Measurements from ENCODE around the gene TMEM117. TPM values are rescaled to one million over a fixed set of nuclear protein-coding genes. Genes with fewer than 3 reads are reported as not detected.

TMEM117 gene
- total RNA-seq, 1 donor from 2014 or later: 22.1 TPM

DNA sequence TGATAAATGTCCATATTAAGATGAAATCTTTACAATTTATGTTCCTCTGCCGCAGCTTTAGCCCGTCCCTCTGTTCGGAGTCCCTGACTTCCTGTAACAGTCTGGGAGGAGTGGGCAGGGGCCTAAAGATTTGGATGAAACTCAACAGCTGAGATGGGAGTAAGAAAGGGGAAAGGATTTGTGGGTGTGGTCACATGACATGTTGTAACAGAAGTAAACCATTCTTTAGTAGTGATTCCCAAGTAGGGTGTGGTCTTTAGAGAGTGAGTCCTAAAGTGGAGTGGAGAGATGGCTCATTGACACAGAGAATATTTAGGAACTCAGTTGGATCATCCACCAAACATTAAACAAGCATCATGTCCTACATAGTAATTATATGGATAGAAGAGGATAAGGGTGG is 12.9 kb downstream of the TMEM117 start:
- no peaks in the 10 kb centered on the region for H3K27me3 ChIP-seq
- H3K36me3 ChIP-seq: no peaks in the 10 kb centered on the region
- intact Hi-C loops (cut with DNase I): no loop called here
- H3K9me3 ChIP-seq: no peaks in the 10 kb centered on the region
- H3K4me1 ChIP-seq: no peaks in the 10 kb centered on the region
- TF ChIP-seq POLR2A (IDR thresholded peaks at IDR 0.05) (no peak), POLR2AphosphoS5 (IDR thresholded peaks at IDR 0.05; ENCODE audit: insufficient read depth in 1 of 2, low read depth in 1 of 2) (no peak)
- TF ChIP-seq, protein P1, sequence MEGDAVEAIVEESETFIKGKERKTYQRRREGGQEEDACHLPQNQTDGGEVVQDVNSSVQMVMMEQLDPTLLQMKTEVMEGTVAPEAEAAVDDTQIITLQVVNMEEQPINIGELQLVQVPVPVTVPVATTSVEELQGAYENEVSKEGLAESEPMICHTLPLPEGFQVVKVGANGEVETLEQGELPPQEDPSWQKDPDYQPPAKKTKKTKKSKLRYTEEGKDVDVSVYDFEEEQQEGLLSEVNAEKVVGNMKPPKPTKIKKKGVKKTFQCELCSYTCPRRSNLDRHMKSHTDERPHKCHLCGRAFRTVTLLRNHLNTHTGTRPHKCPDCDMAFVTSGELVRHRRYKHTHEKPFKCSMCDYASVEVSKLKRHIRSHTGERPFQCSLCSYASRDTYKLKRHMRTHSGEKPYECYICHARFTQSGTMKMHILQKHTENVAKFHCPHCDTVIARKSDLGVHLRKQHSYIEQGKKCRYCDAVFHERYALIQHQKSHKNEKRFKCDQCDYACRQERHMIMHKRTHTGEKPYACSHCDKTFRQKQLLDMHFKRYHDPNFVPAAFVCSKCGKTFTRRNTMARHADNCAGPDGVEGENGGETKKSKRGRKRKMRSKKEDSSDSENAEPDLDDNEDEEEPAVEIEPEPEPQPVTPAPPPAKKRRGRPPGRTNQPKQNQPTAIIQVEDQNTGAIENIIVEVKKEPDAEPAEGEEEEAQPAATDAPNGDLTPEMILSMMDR (IDR thresholded peaks at IDR 0.05): no peak
- no peak for DNase-seq (ENCODE audit: extremely low spot score in 2 of 2)
- no peak overlapping the region for H3K4me3 ChIP-seq
- no peak overlapping the region for H3K27ac ChIP-seq

GRCh38 chr12:43852744-43853143 is 16.9 kb downstream of the TMEM117 start:
- H3K27me3 ChIP-seq: no peaks in the 10 kb centered on the region

DNA sequence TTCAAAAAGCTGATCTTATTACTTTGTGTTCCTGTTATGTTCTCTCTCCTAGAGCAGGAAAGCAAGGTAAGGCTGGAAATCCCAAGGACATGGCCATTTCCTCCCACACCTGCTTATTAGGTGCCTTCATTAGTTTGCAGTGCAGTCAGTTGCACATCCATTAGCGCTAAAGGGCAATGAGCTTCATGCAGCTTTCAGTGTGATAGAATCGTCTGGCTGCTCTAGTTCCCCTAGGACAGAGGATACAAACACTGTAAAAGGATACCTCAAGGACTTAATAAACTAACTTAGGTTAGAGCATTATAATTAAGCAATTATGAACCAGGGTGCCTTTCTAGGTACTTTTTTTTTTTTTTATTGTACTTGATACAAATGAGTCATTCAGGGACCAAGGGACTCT is 21.1 kb downstream of the TMEM117 start:
- no peaks in the 10 kb centered on the region for H3K36me3 ChIP-seq
- no peak for TF ChIP-seq POLR2A (IDR thresholded peaks at IDR 0.05)
- H3K4me1 ChIP-seq: no peaks in the 10 kb centered on the region
- intact Hi-C loops (cut with DNase I): no loop called here
- no peak for DNase-seq (ENCODE audit: extremely low spot score in 2 of 2)
- H3K27me3 ChIP-seq: no peaks in the 10 kb centered on the region
- no peak overlapping the region for H3K27ac ChIP-seq
- no peaks in the 10 kb centered on the region for H3K9me3 ChIP-seq
- no peak overlapping the region for H3K4me3 ChIP-seq

More at GRCh38 chr12:43852744-43853143, 16.9 kb downstream of the TMEM117 start:
- H3K36me3 ChIP-seq: no peaks in the 10 kb centered on the region
- no peak overlapping the region for H3K4me3 ChIP-seq
- no peaks in the 10 kb centered on the region for H3K4me1 ChIP-seq
- DNase-seq (ENCODE audit: extremely low spot score in 2 of 2): no peak
- intact Hi-C loops (cut with DNase I): no loop called here
- no peaks in the 10 kb centered on the region for H3K9me3 ChIP-seq
- TF ChIP-seq POLR2AphosphoS5 (IDR thresholded peaks at IDR 0.05; ENCODE audit: insufficient read depth in 1 of 2, low read depth in 1 of 2) (no peak), POLR2A (IDR thresholded peaks at IDR 0.05) (no peak)
- TF ChIP-seq, protein P1 (IDR thresholded peaks at IDR 0.05): no peak
- H3K27ac ChIP-seq: no peak overlapping the region

GRCh38 chr12:43858096-43858495 is 22.2 kb downstream of the TMEM117 start:
- TF ChIP-seq POLR2A (IDR thresholded peaks at IDR 0.05) (no peak), POLR2AphosphoS5 (IDR thresholded peaks at IDR 0.05; ENCODE audit: insufficient read depth in 1 of 2, low read depth in 1 of 2) (no peak)
- TF ChIP-seq, protein P1 (IDR thresholded peaks at IDR 0.05): no peak
- intact Hi-C loops (cut with DNase I): no loop called here
- DNase-seq (ENCODE audit: extremely low spot score in 2 of 2): no peak

GRCh38 chr12:43858991-43859390 is 23.1 kb downstream of the TMEM117 start:
- no peak for TF ChIP-seq POLR2A (IDR thresholded peaks at IDR 0.05)
- TF ChIP-seq, protein P1 (IDR thresholded peaks at IDR 0.05): no peak
- TF ChIP-seq POLR2AphosphoS5 (IDR thresholded peaks at IDR 0.05; ENCODE audit: insufficient read depth in 1 of 2, low read depth in 1 of 2): no peak
- H3K27ac ChIP-seq: no peak overlapping the region
- no peaks in the 10 kb centered on the region for H3K9me3 ChIP-seq
- H3K36me3 ChIP-seq: no peaks in the 10 kb centered on the region
- H3K4me3 ChIP-seq: no peak overlapping the region
- no peak for DNase-seq (ENCODE audit: extremely low spot score in 2 of 2)
- no peaks in the 10 kb centered on the region for H3K27me3 ChIP-seq
- H3K4me1 ChIP-seq: no peaks in the 10 kb centered on the region
- intact Hi-C loops (cut with DNase I): no loop called here

More at GRCh38 chr12:43858096-43858495, 22.2 kb downstream of the TMEM117 start:
- H3K27me3 ChIP-seq: no peaks in the 10 kb centered on the region
- no peaks in the 10 kb centered on the region for H3K4me1 ChIP-seq
- no peak overlapping the region for H3K27ac ChIP-seq
- no peaks in the 10 kb centered on the region for H3K36me3 ChIP-seq
- no peak overlapping the region for H3K4me3 ChIP-seq
- H3K9me3 ChIP-seq: no peaks in the 10 kb centered on the region
